KMS-11 (cell line): Measurements from ENCODE around the gene ALG6.

ENCODE experiments used
- H2AFZ ChIP-seq: fragments of 200-600 bp; sonication (generic); 2 replicates; pipeline ENCODE4 v1.6.1; 2016; ENCODE audit warnings: antibody characterized with exemption, mixed run types, low read depth
- H3K27ac ChIP-seq: fragments of 200-600 bp; sonication (generic); 2 replicates; pipeline ENCODE4 v1.6.1; 2016; ENCODE audit warnings: mild to moderate bottlenecking, mixed run types
- H3K27me3 ChIP-seq: fragments of 200-600 bp; sonication (generic); 2 replicates; pipeline ENCODE4 v1.6.1; 2017; ENCODE audit warnings: mild to moderate bottlenecking, low read depth, mixed run types, moderate library complexity; ENCODE audit not compliant: insufficient read depth
- H3K36me3 ChIP-seq: fragments of 200-600 bp; sonication (generic); 2 replicates; pipeline ENCODE4 v1.6.1; 2017; ENCODE audit warnings: mild to moderate bottlenecking, mixed run types; ENCODE audit not compliant: insufficient read depth
- H3K4me1 ChIP-seq: fragments of 200-600 bp; sonication (generic); 2 replicates; pipeline ENCODE4 v1.6.1; 2016; ENCODE audit warnings: mild to moderate bottlenecking, low read depth, mixed run types; ENCODE audit not compliant: poor library complexity, severe bottlenecking
- H3K4me2 ChIP-seq: fragments of 200-600 bp; sonication (generic); 2 replicates; pipeline ENCODE4 v1.7.0; 2016; ENCODE audit warnings: mild to moderate bottlenecking, mixed run types
- H3K4me3 ChIP-seq: fragments of 200-600 bp; sonication (generic); IDR thresholded peaks from 2 replicates; pipeline ENCODE4 v1.6.1; 2017; ENCODE audit warnings: low read depth, low read length, mixed read lengths; ENCODE audit not compliant: insufficient read depth
- H3K79me2 ChIP-seq: fragments of 200-600 bp; sonication (generic); 2 replicates; pipeline ENCODE4 v1.6.1; 2016; ENCODE audit warnings: low read depth, mixed run types; ENCODE audit not compliant: insufficient read depth
- H3K9ac ChIP-seq: fragments of 200-600 bp; sonication (generic); 2 replicates; pipeline ENCODE4 v1.6.1; 2016; ENCODE audit warnings: mild to moderate bottlenecking, mixed run types
- H4K20me1 ChIP-seq: fragments of 200-600 bp; sonication (generic); 2 replicates; pipeline ENCODE4 v1.6.1; 2016; ENCODE audit warnings: mild to moderate bottlenecking, mixed run types; ENCODE audit not compliant: insufficient read depth
- CTCF ChIP-seq: fragments of 200-600 bp; sonication (generic); conservative IDR thresholded peaks from 2 replicates; pipeline ENCODE4 v1.6.1; 2017; ENCODE audit warnings: low read depth, mild to moderate bottlenecking, antibody characterized with exemption, low read length, moderate library complexity, mixed read lengths

The ALG6 gene

GRCh38 chr1:63367215-63368103, at the start of gene ALG6:
Gene ALG6, plus strand, starts transcription at chr1:63367627. Its CDS starts 3,351 bp downstream, at chr1:63370978.
- Histone ChIP-seq H3K36me3 (no peaks in the 10 kb centered on the region), H3K4me2 (peak within 1 kb of the TSS; percentile 78), H3K4me1 (peaks cover 14% of the 10 kb centered on the region), H3K79me2 (no peaks in the 10 kb centered on the region), H2AFZ (peak within 1 kb of the TSS; percentile 99), H3K4me3 (peak within 1 kb of the TSS; percentile 51), H3K27me3 (no peaks in the 10 kb centered on the region), H3K27ac (peak within 1 kb of the TSS; percentile 69), H4K20me1 (no peaks in the 10 kb centered on the region), H3K9ac (peak within 1 kb of the TSS; percentile 88)
- no peak for TF ChIP-seq CTCF

- H3K4me2 ChIP-seq, result peak overlapping the region; percentile 97
- no peak for TF ChIP-seq CTCF
- H3K79me2 ChIP-seq, result no peaks in the 10 kb centered on the region
- H3K27ac ChIP-seq, result peak overlapping the region; percentile 38; the same call in 1 of the 2 replicates
- peaks cover 11% of the 10 kb centered on the region for H3K4me1 ChIP-seq
- no peaks in the 10 kb centered on the region for H3K27me3 ChIP-seq
- H3K9ac ChIP-seq, result peak overlapping the region; percentile 53; the same call in 1 of the 2 replicates
- no peaks in the 10 kb centered on the region for H3K36me3 ChIP-seq
- peak overlapping the region; percentile 93 for H2AFZ ChIP-seq
- H4K20me1 ChIP-seq, result no peaks in the 10 kb centered on the region
- peak overlapping the region; percentile 94 for H3K4me3 ChIP-seq
Observed at GRCh38 chr1:63317817-63318152, 49.6 kb upstream of the ALG6 start.

- Histone ChIP-seq H3K4me1 (peaks cover 11% of the 10 kb centered on the region), H3K79me2 (no peaks in the 10 kb centered on the region), H4K20me1 (no peaks in the 10 kb centered on the region), H3K27me3 (no peaks in the 10 kb centered on the region), H3K4me2 (peak overlapping the region; percentile 97), H3K4me3 (no peak overlapping the region), H3K9ac (peak overlapping the region; percentile 53; the same call in 1 of the 2 replicates), H3K36me3 (no peaks in the 10 kb centered on the region), H3K27ac (no peak overlapping the region), H2AFZ (peak overlapping the region; percentile 93)
- TF ChIP-seq CTCF, result no peak
Observed at GRCh38 chr1:63318201-63318979, 49.0 kb upstream of the ALG6 start.

DNA sequence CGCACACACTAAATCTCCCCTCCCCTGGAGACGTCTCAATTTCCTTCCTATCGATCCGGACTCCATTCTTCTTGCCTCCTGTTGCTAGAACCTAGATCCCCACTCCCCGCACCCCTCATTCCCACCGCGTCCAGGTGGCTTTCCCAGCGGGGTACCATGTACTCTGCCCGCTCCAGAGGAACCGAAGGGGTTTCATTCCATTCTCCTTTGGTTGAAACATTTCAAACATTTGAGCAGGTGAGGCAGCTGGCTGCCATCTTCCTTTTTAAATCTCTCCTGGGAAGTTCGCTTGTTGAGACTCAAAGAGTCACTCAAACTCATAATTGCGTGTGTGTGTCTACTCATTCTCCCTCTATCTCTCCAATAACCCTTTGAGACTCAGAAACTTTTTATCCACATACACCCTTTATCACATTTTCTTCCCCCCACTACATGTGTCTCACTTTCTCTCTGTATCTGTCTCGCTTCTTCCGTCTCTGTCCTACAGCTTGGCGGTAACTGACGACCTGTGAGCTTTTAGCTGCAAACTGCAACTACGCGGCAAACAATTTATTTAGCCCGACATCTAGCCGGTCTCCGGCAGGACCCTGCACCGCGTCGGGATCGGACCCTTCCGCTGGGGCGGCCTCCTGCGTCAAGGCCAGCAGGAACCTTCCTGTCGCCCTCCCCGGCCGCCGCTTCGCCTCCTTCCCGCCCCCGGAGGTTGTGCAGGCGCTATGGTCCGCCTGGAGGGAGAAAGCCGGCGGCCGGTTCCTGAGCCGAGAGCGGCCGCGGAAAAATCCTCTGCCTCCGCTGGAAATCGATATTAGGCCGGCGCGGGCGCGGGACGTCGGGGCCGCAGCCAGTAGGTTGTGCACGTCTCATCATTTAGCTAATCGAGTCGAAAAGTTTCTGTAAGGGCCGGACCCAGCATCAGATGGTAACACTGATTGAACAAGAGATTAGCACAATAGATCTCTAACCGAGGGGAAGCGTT, 48.1 kb upstream of the ALG6 start:
- H3K4me3 ChIP-seq, result no peak overlapping the region
- peaks cover 11% of the 10 kb centered on the region for H3K4me1 ChIP-seq
- no peak overlapping the region for H2AFZ ChIP-seq
- H3K36me3 ChIP-seq, result no peaks in the 10 kb centered on the region
- no peaks in the 10 kb centered on the region for H4K20me1 ChIP-seq
- no peak for TF ChIP-seq CTCF
- H3K79me2 ChIP-seq, result no peaks in the 10 kb centered on the region
- no peak overlapping the region for H3K27ac ChIP-seq
- H3K9ac ChIP-seq, result no peak overlapping the region
- H3K27me3 ChIP-seq, result no peaks in the 10 kb centered on the region
- no peak overlapping the region for H3K4me2 ChIP-seq
